HG03060 (cell line): ENCODE results near the gene PCSK5.

Experiments
- ATAC-seq: cut with Tn5 transposase; IDR thresholded peaks from one replicate; pipeline ENCODE4 v1.9.1; 2021; ENCODE audit warnings: low read depth, moderate number of reproducible peaks; ENCODE audit not compliant: unreplicated experiment

PCSK5 gene

GRCh38 chr9:76366275-76366674, 475.8 kb downstream of the PCSK5 start:
- no peak for ATAC-seq

GRCh38 chr9:76369583-76369982, 479.1 kb downstream of the PCSK5 start:
- ATAC-seq, result peak; percentile 68

- ATAC-seq, result no peak
Measured at GRCh38 chr9:76370396-76371023, 480.0 kb downstream of the PCSK5 start.

DNA sequence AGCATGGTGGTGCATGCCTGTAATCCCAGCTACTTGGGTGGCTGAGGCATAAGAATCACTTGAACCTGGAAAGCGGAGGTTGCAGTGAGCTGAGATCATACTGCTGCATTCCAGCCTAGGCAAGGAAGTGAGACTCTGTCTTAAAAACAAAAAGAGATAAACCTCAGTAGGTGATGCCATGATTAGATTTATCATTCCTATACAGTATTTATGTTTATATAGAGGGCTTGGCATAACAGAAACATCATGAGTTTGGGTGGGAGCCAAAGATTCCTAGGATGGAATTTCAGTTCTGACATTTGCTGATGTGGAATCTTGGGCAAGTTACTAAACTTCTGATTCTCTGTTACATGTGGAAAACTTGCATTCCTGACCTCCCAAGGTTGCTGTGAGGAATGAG, 481.4 kb downstream of the PCSK5 start:
- ATAC-seq, result no peak

GRCh38 chr9:76372336-76372735, 481.9 kb downstream of the PCSK5 start:
- ATAC-seq, result no peak

- ATAC-seq, result no peak
Measured at GRCh38 chr9:76373173-76373783, 482.8 kb downstream of the PCSK5 start.

GRCh38 chr9:76373784-76374474, 483.5 kb downstream of the PCSK5 start:
- ATAC-seq, result no peak

- ATAC-seq, result no peak
Measured at GRCh38 chr9:76374783-76375559, 484.5 kb downstream of the PCSK5 start.

DNA sequence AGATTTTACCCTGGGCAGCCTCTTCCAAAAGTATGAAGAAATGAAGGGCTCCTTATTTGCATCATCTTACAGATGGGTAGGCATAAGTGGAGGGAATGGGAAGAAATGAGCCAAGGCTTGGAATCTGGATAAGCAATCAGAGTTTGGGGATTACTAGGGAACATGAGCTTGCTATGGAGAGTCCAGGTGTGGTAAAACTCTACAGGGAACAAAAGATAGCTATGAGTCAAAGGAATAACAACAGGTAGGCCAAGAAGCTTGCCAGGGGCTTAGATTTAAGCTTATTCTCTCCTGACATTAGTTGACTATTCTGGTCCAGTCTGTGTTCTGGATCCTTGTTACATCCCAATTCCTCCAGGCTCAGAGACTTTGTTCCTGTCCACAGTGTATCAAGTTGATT, 487.3 kb downstream of the PCSK5 start:
- no peak for ATAC-seq

GRCh38 chr9:76378367-76379073, 488.0 kb downstream of the PCSK5 start:
- no peak for ATAC-seq

DNA sequence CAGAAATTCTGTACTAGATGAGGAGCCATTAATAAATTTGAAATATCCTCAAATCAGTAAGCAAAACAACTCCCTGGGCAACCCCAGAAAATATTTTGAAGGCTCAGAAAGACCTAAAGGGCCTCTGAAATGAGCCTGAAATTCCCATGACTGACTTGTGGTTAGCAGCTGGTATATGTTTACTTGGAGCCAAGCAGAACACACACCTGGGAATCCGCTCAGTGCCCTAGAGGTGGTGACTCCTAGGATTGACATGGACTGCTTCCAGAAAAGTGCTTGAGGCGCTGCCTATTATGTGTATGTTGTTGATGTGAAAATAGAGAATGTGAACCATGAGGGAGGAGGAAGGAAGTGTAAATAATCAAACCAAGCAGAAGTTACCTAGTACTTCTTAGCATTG, 489.0 kb downstream of the PCSK5 start:
- ATAC-seq, result no peak

DNA sequence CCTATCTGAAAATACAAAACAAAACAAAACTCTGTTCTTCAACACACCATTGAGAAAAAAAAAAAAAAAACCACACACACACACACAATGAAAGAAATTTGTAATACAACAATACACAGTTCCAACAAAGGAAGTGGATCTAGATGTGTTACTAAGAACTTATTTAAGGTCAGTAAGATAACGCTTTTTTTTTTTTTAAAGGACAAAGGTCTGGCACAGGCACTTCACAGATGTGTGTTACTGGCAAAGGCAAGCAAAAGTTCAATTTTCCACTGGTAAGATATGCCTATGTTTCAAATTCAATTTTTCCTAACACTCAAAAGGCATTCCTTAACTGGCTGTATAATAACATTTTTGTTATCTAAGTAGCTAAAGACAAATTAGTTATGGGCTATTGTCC, 500.2 kb downstream of the PCSK5 start:
- ATAC-seq, result no peak

DNA sequence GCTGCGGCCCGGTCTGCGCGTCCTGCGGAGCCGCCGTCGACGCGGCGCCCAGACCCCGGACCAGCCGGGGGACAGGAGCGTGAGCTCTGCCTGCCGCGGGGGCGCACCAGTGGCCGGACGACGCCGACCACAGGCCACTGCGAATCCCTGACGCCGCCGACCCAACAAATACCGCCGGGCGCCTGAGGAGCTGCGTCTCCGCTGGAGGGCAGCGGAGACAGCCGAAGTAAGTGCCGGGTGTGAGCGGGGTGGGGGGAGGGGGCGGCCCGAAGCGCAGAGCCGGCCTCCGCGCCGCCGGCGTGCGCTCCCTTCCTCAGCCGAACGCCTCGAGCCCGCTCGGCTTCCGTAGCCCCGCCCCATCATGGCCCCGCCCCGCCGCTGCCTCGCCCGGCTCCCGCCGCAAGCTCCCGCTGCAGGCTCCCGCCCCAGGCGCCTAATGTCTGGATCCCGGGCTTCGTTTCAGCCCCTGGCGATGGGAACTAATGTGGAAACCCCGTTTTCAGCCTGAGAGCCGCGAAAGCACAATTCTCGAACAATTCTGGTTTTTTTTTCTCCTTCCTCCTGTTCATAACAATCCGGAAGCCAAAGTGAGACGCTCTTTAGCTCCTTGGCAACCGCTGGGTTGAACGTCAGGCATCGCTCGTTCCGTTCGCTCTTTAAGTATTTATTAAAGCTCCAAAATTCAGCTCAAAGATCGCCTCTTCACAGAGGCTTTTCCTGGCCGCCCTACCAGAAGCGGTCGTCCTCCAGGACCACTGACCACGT, 503.9 kb downstream of the PCSK5 start, which contains the start of gene RFK:
Gene RFK (minus strand): TSS at position 232 of the 765 bp plus-strand sequence. CDS start 255 bp downstream, outside the sequence.
- peak; percentile 45 for ATAC-seq

GRCh38 chr9:76394960-76395252, 504.4 kb downstream of the PCSK5 start:
- ATAC-seq, result peak; percentile 31

- ATAC-seq, result no peak
Measured at GRCh38 chr9:76395381-76395780, 504.9 kb downstream of the PCSK5 start.

GRCh38 chr9:76396144-76396543, 505.7 kb downstream of the PCSK5 start:
- ATAC-seq, result no peak

- no peak for ATAC-seq
Measured at GRCh38 chr9:76396597-76396996, 506.1 kb downstream of the PCSK5 start.

- ATAC-seq, result no peak
Measured at GRCh38 chr9:76399856-76400255, 509.4 kb downstream of the PCSK5 start.

- no peak for ATAC-seq
Measured at GRCh38 chr9:76400534-76401096, 510.1 kb downstream of the PCSK5 start.

GRCh38 chr9:76401176-76401575, 510.7 kb downstream of the PCSK5 start:
- no peak for ATAC-seq
